IMR-90 (cell line): Measurements from ENCODE around the gene PSMA8. TPM values are rescaled to one million over a fixed set of nuclear protein-coding genes. Genes with fewer than 3 reads are reported as not detected.

Source experiments
- ATAC-seq: fragments of 200-7000 bp; cut with Tn5 transposase; 2 replicates; pipeline ENCODE4 v1.9.1; 2020; ENCODE audit warnings: low read depth, mild to moderate bottlenecking, moderate library complexity
- BruUV-seq: library from RNA; stranded (reverse); fragments of 400-500 nt; replicated peaks from 2 replicates; lab custom pipeline; 2021; lab: Mats Ljungman, UMichigan
- CTCF ChIA-PET: fragments of 300-600 bp; formaldehyde crosslinking; extraction: SDS; loops from one replicate; lab custom pipeline; 2021; ENCODE audit warnings: antibody characterized with exemption; lab: Yijun Ruan, JAX
- POLR2A ChIA-PET: fragments of 300-600 bp; sonication (Branson Sonifier 250); formaldehyde crosslinking; loops from one replicate; lab custom pipeline; 2022; ENCODE audit warnings: antibody characterized with exemption; ENCODE audit not compliant: unreplicated experiment; lab: Charles Lee
- DNase-seq: peaks from one replicate; pipeline ENCODE4 v3.0.0; 2013
- H2AFZ ChIP-seq: replicated peaks from 2 replicates; pipeline ENCODE3; 2013; ENCODE audit warnings: low read length, mild to moderate bottlenecking; ENCODE audit not compliant: poor library complexity
- H2AK5ac ChIP-seq: 2 replicates; pipeline ENCODE4 v1.6.1; 2013; ENCODE audit warnings: low read depth, low read length, inconsistent platforms
- H2AK9ac ChIP-seq: replicated peaks from 2 replicates; pipeline ENCODE3; 2013; ENCODE audit warnings: mild to moderate bottlenecking, low read depth, low read length, moderate library complexity; ENCODE audit not compliant: poor library complexity
- H2BK120ac ChIP-seq: 2 replicates; pipeline ENCODE4 v1.6.1; 2013; ENCODE audit warnings: low read depth, low read length, inconsistent platforms
- H2BK15ac ChIP-seq: 3 replicates; pipeline ENCODE4 v1.6.1; 2013; ENCODE audit warnings: low read depth, low read length, inconsistent platforms
- H2BK20ac ChIP-seq: 2 replicates; pipeline ENCODE4 v1.6.1; 2013; ENCODE audit warnings: low read depth, mild to moderate bottlenecking, inconsistent platforms, low read length, moderate library complexity
- H2BK5ac ChIP-seq: 2 replicates; pipeline ENCODE4 v1.6.1; 2013; ENCODE audit warnings: mild to moderate bottlenecking, low read depth, low read length, inconsistent platforms; ENCODE audit not compliant: poor library complexity, severe bottlenecking
- H3K14ac ChIP-seq: replicated peaks from 2 replicates; pipeline ENCODE4 v1.6.1; 2013; ENCODE audit warnings: low read depth, low read length, inconsistent platforms
- H3K18ac ChIP-seq: 2 replicates; pipeline ENCODE4 v1.6.1; 2013; ENCODE audit warnings: low read depth, low read length, control low read depth
- H3K23ac ChIP-seq: 2 replicates; pipeline ENCODE4 v1.6.1; 2013; ENCODE audit warnings: low read depth, low read length, inconsistent platforms
- H3K27ac ChIP-seq: 2 replicates; pipeline ENCODE4 v1.5.1; 2013; ENCODE audit warnings: mild to moderate bottlenecking, control low read depth, low read length; ENCODE audit not compliant: insufficient read depth
- H3K27me3 ChIP-seq: 2 replicates; pipeline ENCODE4 v1.6.1; 2013; ENCODE audit warnings: low read length; ENCODE audit not compliant: control insufficient read depth, insufficient read depth
- H3K36me3 ChIP-seq: 2 replicates; pipeline ENCODE4 v1.6.1; 2013; ENCODE audit warnings: low read length, mixed read lengths; ENCODE audit not compliant: control insufficient read depth, insufficient read depth
- H3K4ac ChIP-seq: 2 replicates; pipeline ENCODE4 v1.6.1; 2013; ENCODE audit warnings: low read depth, low read length, inconsistent platforms
- H3K4me1 ChIP-seq: 2 replicates; pipeline ENCODE4 v1.6.1; 2013; ENCODE audit warnings: low read length, mixed read lengths; ENCODE audit not compliant: control insufficient read depth, insufficient read depth
- H3K4me2 ChIP-seq: 2 replicates; pipeline ENCODE4 v1.6.1; 2013; ENCODE audit warnings: low read depth, mild to moderate bottlenecking, control low read depth, low read length, moderate library complexity
- H3K4me3 ChIP-seq: 2 replicates; pipeline ENCODE4 v1.5.1; 2013; ENCODE audit warnings: low read depth, mild to moderate bottlenecking, control low read depth, low read length, moderate library complexity; ENCODE audit not compliant: insufficient read depth
- H3K56ac ChIP-seq: 2 replicates; pipeline ENCODE4 v1.6.1; 2013; ENCODE audit warnings: low read length, inconsistent platforms; ENCODE audit not compliant: insufficient read depth; ENCODE audit errors: extremely low read depth
- H3K79me1 ChIP-seq, 2 experiments: 2 replicates each; pipeline ENCODE4 v1.6.1; 2013; ENCODE audit warnings: low read length in 2 of 2, inconsistent platforms in 1 of 2, low read depth in 1 of 2
- H3K9ac ChIP-seq: 2 replicates; pipeline ENCODE4 v1.6.1; 2013; ENCODE audit warnings: low read depth, low read length, control low read depth
- H3K9me1 ChIP-seq: 2 replicates; pipeline ENCODE4 v1.6.1; 2013; ENCODE audit warnings: low read length, inconsistent platforms; ENCODE audit not compliant: insufficient read depth
- H3K9me3 ChIP-seq: 2 replicates; pipeline ENCODE4 v1.6.1; 2013; ENCODE audit warnings: low read length; ENCODE audit not compliant: control insufficient read depth, insufficient read depth
- H4K20me1 ChIP-seq: 2 replicates; pipeline ENCODE4 v1.6.1; 2013; ENCODE audit warnings: low read length, inconsistent platforms; ENCODE audit not compliant: insufficient read depth
- H4K5ac ChIP-seq: 2 replicates; pipeline ENCODE4 v1.6.1; 2013; ENCODE audit warnings: mild to moderate bottlenecking, low read depth, low read length, control low read depth
- H4K8ac ChIP-seq, 2 experiments: 2 replicates each; pipeline ENCODE4 v1.6.1; 2013; ENCODE audit warnings: low read depth in 2 of 2, low read length in 2 of 2, control low read depth in 1 of 2, inconsistent platforms in 1 of 2
- H4K91ac ChIP-seq: 2 replicates; pipeline ENCODE4 v1.6.1; 2013; ENCODE audit warnings: low read depth, low read length, inconsistent platforms; ENCODE audit not compliant: insufficient read depth
- NFE2L2 ChIP-seq: fragments of 150-350 bp; IDR thresholded peaks from 2 replicates; pipeline ENCODE4 v1.6.1; 2016; ENCODE audit warnings: low read depth, mild to moderate bottlenecking, low read length
- POLR2A ChIP-seq: IDR thresholded peaks from 2 replicates; pipeline ENCODE4 v1.6.1; 2012; ENCODE audit warnings: mild to moderate bottlenecking, low read depth, low read length
- SMC3 ChIP-seq: fragments of 150-350 bp; IDR thresholded peaks from 2 replicates; pipeline ENCODE4 v1.6.1; 2016; ENCODE audit warnings: low read depth, mild to moderate bottlenecking, antibody characterized with exemption, low read length, moderate library complexity
- dilution Hi-C: fragments of 300-500 bp; cut with HindIII; formaldehyde crosslinking; loops from one replicate; pipeline ENCODE4 v1.14.3; 2018; ENCODE audit warnings: low sequenced_read_pairs; ENCODE audit not compliant: unreplicated experiment
- in situ Hi-C: fragments of 300-500 bp; cut with MboI; formaldehyde crosslinking; loops from 3 replicates; pipeline ENCODE4 v1.14.3; 2019; ENCODE audit warnings: low sequenced_read_pairs, inconsistent platforms, mixed read lengths
- intact Hi-C: fragments of 100-400 bp; cut with micrococcal nuclease; formaldehyde crosslinking; loops from 2 replicates; pipeline ENCODE4 v1.10.0; 2022
- polyA plus RNA-seq, 3 experiments: library from polyadenylated mRNA; depleted of rRNA; stranded (reverse); fragments of >200 nt; gene quantifications; 2 replicates each; pipeline ENCODE4 v1.2.3, GENCODE V29; 2012; ENCODE audit warnings: low replicate concordance in 1 of 3
- total RNA-seq: library from RNA; depleted of rRNA; stranded (reverse); fragments of >200 nt; gene quantifications from 2 replicates; pipeline ENCODE4 v1.2.3, GENCODE V29; 2012

PSMA8 gene
- total and polyA plus RNA-seq, 2 of the 4 experiments (the other 2 are of a cell fraction): not detected

DNA sequence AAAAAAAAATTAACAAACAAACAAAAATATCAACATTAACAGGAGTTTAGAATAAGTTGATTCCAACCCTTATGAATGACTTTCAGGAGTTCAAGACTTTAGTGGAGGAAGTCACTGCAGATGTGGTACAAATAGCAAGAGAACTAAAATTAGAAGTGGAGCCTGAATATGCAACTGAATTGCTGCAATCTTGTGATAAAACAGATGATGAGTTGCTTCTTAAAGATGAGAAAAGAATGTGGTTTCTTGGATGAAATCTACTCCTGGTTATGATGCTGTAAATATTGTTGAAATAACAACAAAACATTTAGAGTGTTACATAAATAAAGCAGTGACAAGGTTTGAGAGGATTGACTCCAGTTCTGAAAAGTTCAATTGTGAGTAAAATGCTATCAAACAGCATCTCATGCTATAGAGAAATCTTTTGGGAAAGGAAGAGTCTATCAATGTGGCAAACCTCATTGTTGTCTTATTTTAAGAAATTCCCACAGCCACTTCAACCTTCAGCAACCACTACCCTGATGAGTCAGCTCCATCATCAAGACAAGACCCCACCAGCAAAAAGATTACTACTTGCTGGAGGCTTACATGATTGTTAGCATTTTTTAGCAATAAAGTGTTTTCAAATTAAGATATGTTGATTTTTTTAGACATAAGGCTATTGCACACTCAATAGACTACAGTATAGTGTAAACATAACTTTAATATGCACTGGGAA is 49.9 kb downstream of the PSMA8 start:
- CTCF ChIA-PET: interaction anchor here (1.2 kb wide), 1 partner anchor 10 kb away, joined by 3 read pairs; no protein-coding TSS in a partner anchor
- DNase-seq (no peak), ATAC-seq (no peak)
- no peak overlapping the region for H3K56ac ChIP-seq
- in situ Hi-C loops (no loop called here), intact Hi-C loops (no loop called here), dilution Hi-C loops (no loop called here)
- no peak overlapping the region for H3K27ac ChIP-seq
- no peak overlapping the region for H3K18ac ChIP-seq
- H2BK15ac ChIP-seq: no peak overlapping the region
- H3K4me2 ChIP-seq: no peak overlapping the region
- H3K9me1 ChIP-seq: no peaks in the 10 kb centered on the region
- no peak overlapping the region for H2BK120ac ChIP-seq
- no peaks in the 10 kb centered on the region for H4K20me1 ChIP-seq
- TF ChIP-seq SMC3 (no peak), POLR2A (no peak), NFE2L2 (no peak)
- no peak overlapping the region for H3K4me3 ChIP-seq
- H3K9ac ChIP-seq: no peak overlapping the region
- no peaks in the 10 kb centered on the region for H3K9me3 ChIP-seq
- H2AK9ac ChIP-seq: no peak overlapping the region
- no peaks in the 10 kb centered on the region for H3K79me1 ChIP-seq
- H2AFZ ChIP-seq: no peak overlapping the region
- no peak overlapping the region for H4K91ac ChIP-seq
- POLR2A ChIA-PET: no interaction called here
- H3K36me3 ChIP-seq: no peaks in the 10 kb centered on the region
- no peak overlapping the region for H3K14ac ChIP-seq
- H2AK5ac ChIP-seq: no peak overlapping the region
- no peak overlapping the region for H4K5ac ChIP-seq
- H4K8ac ChIP-seq: no peak overlapping the region
- no peak overlapping the region for H3K23ac ChIP-seq
- H2BK5ac ChIP-seq: no peak overlapping the region
- H3K4ac ChIP-seq: no peak overlapping the region
- H3K27me3 ChIP-seq: no peaks in the 10 kb centered on the region
- H3K4me1 ChIP-seq: no peaks in the 10 kb centered on the region
- BruUV-seq: no TSS peak
- H2BK20ac ChIP-seq: no peak overlapping the region
